ENCODE measurements around the gene RPS26. TPM values are rescaled to one million over a fixed set of nuclear protein-coding genes. Genes with fewer than 3 reads are reported as not detected.

RPS26 gene
- 598 and 686 TPM in 2 replicates for polyA plus RNA-seq
- 160 and 206 TPM in 2 replicates for polyA minus RNA-seq

DNA sequence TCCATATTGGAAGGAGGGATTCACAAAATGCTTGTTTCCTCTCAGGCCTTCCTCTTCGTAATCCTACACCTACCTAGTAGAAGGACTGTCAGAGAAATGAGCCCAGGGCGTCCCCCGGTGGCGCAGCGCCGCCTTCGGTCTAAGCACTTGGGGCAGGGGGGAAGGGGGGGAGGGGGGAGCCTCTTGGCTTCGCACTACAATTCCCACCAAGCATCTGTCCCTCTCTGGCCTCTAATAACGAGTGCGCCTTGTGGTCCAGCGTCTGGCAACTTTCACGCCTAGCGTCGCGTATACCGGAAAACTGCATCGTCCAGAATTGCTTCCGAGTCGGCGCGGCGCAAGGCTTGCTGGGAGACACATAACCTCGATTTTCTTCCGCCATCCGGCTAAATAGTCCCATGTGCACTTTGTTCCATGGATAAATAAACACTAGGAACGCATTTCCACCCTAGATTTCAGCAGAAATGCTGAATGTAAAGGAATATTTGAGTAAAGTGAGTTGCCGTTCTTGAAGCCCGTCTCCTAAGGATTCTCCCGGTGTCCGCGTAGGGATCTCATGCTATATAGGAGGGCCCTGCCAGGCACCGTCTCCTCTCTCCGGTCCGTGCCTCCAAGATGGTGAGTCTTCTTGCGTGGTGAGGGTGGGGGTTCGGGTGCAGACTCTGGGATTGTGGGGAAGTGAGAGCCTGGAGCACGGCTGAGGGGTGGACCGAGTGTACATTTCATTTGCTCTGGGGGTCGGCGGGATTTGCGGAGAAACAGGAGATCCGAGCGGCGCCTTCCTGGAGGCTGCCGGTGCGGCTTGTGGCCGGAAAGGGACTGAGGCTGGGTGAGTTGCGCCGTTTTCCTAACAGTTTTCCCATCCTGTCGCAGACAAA lies at the start of gene RPS26:
TSS of gene RPS26 (plus strand) at position 367 of the 878 bp plus-strand sequence. CDS start at position 616, 249 bp downstream.
- H3K9me2 ChIP-seq (ENCODE audit: insufficient read depth, low read length): no peaks in the 10 kb centered on the region
- no peaks in the 10 kb centered on the region for H3K36me3 ChIP-seq (ENCODE audit: insufficient read depth, low read length)
- H3K9me3 ChIP-seq (ENCODE audit: low read length): no peaks in the 10 kb centered on the region
- no peaks in the 10 kb centered on the region for H4K20me1 ChIP-seq (ENCODE audit: insufficient read depth)
- TF ChIP-seq REST (IDR thresholded peaks at IDR 0.05; ENCODE audit: borderline replicate concordance) (peak; percentile 84), MXI1 (conservative IDR thresholded peaks at IDR 0.05; ENCODE audit: poor library complexity, severe bottlenecking) (peak; percentile 84), EZH2 (IDR thresholded peaks at IDR 0.05; ENCODE audit: borderline replicate concordance, insufficient read depth, low read length, poor library complexity, severe bottlenecking) (no peak), EP300 (conservative IDR thresholded peaks at IDR 0.05; ENCODE audit: poor library complexity, severe bottlenecking) (peak; percentile 79), POLR2AphosphoS5 (IDR thresholded peaks at IDR 0.05) (peak; percentile 100), TAF1 (IDR thresholded peaks at IDR 0.05; ENCODE audit: low read depth) (peak; percentile 88), SMC3 (conservative IDR thresholded peaks at IDR 0.05; ENCODE audit: poor library complexity) (peak; percentile 66), RAD21 (conservative IDR thresholded peaks at IDR 0.05) (peak; percentile 70)
- TF ChIP-seq, protein P1, sequence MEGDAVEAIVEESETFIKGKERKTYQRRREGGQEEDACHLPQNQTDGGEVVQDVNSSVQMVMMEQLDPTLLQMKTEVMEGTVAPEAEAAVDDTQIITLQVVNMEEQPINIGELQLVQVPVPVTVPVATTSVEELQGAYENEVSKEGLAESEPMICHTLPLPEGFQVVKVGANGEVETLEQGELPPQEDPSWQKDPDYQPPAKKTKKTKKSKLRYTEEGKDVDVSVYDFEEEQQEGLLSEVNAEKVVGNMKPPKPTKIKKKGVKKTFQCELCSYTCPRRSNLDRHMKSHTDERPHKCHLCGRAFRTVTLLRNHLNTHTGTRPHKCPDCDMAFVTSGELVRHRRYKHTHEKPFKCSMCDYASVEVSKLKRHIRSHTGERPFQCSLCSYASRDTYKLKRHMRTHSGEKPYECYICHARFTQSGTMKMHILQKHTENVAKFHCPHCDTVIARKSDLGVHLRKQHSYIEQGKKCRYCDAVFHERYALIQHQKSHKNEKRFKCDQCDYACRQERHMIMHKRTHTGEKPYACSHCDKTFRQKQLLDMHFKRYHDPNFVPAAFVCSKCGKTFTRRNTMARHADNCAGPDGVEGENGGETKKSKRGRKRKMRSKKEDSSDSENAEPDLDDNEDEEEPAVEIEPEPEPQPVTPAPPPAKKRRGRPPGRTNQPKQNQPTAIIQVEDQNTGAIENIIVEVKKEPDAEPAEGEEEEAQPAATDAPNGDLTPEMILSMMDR (IDR thresholded peaks at IDR 0.05; ENCODE audit: poor library complexity, severe bottlenecking): peak; percentile 6
- H3K4me2 ChIP-seq (ENCODE audit: low read length): peak within 1 kb of the TSS; percentile 79
- peak within 1 kb of the TSS; percentile 69 for H2AFZ ChIP-seq (ENCODE audit: low read depth, low read length)
- H3K79me2 ChIP-seq (replicated peaks; ENCODE audit: insufficient read depth, low read length): peaks cover 21% of the 10 kb centered on the region
- H3K4me3 ChIP-seq (ENCODE audit: low read length): peak within 1 kb of the TSS; percentile 77
- peak within 1 kb of the TSS; percentile 94 for H3K9ac ChIP-seq (ENCODE audit: low read length)
- no peaks in the 10 kb centered on the region for H3F3A ChIP-seq (ENCODE audit: insufficient read depth, low read length, poor library complexity, severe bottlenecking)
- H3K27me3 ChIP-seq (ENCODE audit: insufficient read depth, low read depth, low read length): no peaks in the 10 kb centered on the region
- peak within 1 kb of the TSS; percentile 98 for H3K27ac ChIP-seq (ENCODE audit: low read length)

DNA sequence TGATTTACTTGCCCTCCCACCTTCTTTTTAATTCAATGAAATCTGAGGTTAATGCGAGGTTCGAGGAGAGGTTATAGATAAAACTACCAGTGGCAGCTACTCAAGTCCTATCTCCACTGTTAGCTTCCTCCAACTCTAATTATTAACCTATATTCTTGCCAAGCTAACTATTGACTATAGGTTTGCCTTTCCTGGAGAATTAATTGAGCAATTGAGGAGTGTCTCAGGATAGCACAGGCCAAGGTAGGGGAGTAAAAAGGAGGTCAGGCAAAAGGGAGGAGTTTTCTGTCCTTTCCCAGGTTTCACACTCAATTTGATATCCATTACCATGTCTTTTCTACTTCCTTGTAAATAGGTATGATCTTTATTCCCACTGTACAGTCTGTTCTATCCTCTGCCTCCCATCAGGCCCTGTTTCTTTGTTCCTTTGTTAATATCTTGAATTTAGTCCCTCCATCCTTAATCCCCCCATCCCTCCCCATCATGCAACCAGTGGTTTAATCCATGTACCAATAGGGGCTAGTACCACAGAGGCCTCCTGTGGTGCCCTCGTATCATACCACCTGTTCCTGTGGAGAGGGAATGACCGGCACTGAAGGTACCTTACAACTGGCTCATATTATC lies 48.4 kb upstream of the RPS26 start:
- no peaks in the 10 kb centered on the region for H3K9me3 ChIP-seq (ENCODE audit: low read length)
- H4K20me1 ChIP-seq (ENCODE audit: insufficient read depth): no peaks in the 10 kb centered on the region
- no peak overlapping the region for H3K9ac ChIP-seq (ENCODE audit: low read length)
- peaks cover 9% of the 10 kb centered on the region for H3K36me3 ChIP-seq (ENCODE audit: insufficient read depth, low read length)
- TF ChIP-seq SMC3 (conservative IDR thresholded peaks at IDR 0.05; ENCODE audit: poor library complexity) (no peak), TAF1 (IDR thresholded peaks at IDR 0.05; ENCODE audit: low read depth) (no peak), RAD21 (conservative IDR thresholded peaks at IDR 0.05) (no peak)
- no peak overlapping the region for H3K27ac ChIP-seq (ENCODE audit: low read length)
- H3K9me2 ChIP-seq (ENCODE audit: insufficient read depth, low read length): no peaks in the 10 kb centered on the region
- peaks cover 4% of the 10 kb centered on the region for H3K79me2 ChIP-seq (replicated peaks; ENCODE audit: insufficient read depth, low read length)
- no peaks in the 10 kb centered on the region for H3K27me3 ChIP-seq (ENCODE audit: insufficient read depth, low read depth, low read length)
- no peaks in the 10 kb centered on the region for H3F3A ChIP-seq (ENCODE audit: insufficient read depth, low read length, poor library complexity, severe bottlenecking)
- H3K4me3 ChIP-seq (ENCODE audit: low read length): no peak overlapping the region
- H2AFZ ChIP-seq (ENCODE audit: low read depth, low read length): no peak overlapping the region
- H3K4me2 ChIP-seq (ENCODE audit: low read length): no peak overlapping the region

Measured in neural cell (in vitro differentiated cells).